Lung microvascular endothelial cell (primary cell): Measurements from ENCODE around the gene C14orf132. TPM values are rescaled to one million over a fixed set of nuclear protein-coding genes. Genes with fewer than 3 reads are reported as not detected.

Source experiments
- DNase-seq, 2 donors: peaks; one replicate each; pipeline versions ENCODE4 v3.0.0 to v3.0.0-alpha.2; 2010; ENCODE audit warnings: low read depth in 2 of 2
- total RNA-seq: library from RNA; depleted of rRNA; stranded (reverse); fragments of >200 nt; gene quantifications from 2 replicates; pipeline ENCODE4 v1.2.1, GENCODE V29; 2014

C14orf132 gene
- total RNA-seq, 1 donor from 2014 or later = 3.8 TPM

DNA sequence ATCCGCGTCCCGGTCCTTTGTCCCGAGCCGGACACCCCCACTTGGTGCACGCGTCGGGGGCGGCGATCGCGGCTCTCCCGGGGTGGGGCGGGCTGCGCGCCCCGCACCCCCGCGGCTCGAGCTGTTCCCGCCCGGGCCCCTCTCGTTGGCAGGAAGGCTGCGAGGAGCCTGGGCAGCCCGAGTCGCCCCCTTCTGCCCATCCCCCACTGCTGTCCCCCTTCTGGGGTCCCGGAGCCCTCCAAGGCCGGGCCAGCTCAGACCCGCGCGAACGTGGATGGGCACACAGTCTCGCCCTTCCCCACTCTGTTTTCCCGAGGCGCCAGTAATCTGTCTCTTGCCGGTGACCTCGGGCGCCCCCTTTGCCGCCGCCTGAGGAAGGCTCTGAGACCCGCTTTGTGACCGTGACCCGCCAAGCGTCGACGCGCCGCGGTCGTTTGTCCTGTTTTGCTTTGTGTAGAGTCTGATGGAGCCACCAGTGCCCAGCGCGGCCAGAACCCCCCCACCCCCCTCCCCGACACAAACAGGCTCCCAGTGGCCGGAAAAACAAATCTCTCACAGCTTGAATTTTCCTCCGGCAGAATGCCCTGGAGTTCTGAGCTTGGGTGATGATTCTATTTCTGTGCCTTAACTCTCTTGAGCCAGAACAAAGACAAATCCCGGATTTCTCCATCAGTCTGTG is 610 bp downstream of the C14orf132 start:
- DNase-seq = no peak

DNA sequence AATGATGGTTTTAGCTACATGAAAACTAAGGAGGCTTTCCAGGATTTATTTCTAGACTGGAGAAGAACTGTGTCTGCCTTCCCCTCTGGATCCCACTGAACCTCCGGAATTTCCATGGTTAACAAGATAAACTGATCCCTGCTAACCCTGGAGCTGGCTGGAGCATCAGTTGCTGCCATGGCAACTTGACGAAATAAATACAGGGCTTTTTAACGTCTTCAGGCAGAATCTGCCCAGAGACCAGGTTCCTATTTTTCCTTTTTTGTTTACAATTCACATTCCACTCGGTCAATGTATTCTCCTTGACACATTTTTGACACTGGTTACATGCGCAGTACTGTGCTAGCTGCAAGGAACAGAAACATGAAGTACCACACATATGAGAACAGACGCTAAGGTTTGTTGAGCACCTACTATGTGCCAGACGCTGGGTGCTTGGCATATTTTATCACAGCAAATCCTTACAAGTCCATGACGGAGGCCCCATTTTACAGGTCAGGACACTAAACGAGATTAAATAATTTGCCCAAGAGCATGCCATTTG is 1.7 kb downstream of the C14orf132 start:
- DNase-seq = no peak

GRCh38 chr14:96042248-96042930 is 3.2 kb downstream of the C14orf132 start:
- no peak for DNase-seq

- DNase-seq = no peak
These were observed 7.5 kb downstream of the C14orf132 start for GRCh38 chr14:96046630-96047029.

GRCh38 chr14:96047101-96047500 is 7.9 kb downstream of the C14orf132 start:
- DNase-seq = no peak

GRCh38 chr14:96049932-96050331 is 10.8 kb downstream of the C14orf132 start:
- DNase-seq = no peak

DNA sequence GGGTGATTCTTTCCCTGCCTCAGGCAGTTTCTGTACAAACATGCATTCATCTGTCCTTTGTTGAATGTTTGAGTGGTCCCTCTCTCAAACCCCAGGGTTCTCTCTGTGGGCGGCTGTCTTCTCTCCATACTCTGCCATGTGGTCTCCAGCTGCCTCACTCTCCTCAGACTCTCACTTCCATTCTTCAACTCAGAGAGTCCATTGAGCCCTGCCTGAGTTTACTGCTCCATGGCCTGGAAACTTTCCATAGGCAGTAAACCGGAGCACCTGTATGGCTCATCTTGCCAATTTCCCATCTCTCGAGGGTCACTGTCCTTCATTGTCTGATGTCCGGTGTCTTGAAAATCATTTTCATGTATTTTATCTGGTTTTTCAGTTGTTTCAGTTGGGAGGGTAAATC is 11.3 kb downstream of the C14orf132 start:
- no peak for DNase-seq

DNA sequence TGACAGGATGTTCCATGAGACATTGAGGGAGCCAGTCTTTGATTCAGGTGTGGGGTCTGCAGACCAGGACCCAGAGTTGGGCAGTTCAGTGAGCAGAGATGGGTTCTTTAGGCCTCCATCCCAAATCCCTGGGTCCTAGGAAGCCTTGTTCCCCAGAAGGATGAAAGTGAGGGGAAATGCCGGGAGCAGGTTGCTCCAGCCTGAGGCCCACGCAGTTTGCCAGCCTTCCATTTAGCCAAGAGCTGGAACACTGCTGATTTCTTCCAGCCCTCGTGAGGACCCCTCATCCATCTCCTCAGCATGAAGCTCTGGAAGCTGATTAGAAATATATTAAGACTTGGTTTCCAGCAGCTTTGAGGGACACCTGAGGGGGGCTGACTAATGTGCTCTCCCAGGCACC is 12.1 kb downstream of the C14orf132 start:
- no peak for DNase-seq

DNA sequence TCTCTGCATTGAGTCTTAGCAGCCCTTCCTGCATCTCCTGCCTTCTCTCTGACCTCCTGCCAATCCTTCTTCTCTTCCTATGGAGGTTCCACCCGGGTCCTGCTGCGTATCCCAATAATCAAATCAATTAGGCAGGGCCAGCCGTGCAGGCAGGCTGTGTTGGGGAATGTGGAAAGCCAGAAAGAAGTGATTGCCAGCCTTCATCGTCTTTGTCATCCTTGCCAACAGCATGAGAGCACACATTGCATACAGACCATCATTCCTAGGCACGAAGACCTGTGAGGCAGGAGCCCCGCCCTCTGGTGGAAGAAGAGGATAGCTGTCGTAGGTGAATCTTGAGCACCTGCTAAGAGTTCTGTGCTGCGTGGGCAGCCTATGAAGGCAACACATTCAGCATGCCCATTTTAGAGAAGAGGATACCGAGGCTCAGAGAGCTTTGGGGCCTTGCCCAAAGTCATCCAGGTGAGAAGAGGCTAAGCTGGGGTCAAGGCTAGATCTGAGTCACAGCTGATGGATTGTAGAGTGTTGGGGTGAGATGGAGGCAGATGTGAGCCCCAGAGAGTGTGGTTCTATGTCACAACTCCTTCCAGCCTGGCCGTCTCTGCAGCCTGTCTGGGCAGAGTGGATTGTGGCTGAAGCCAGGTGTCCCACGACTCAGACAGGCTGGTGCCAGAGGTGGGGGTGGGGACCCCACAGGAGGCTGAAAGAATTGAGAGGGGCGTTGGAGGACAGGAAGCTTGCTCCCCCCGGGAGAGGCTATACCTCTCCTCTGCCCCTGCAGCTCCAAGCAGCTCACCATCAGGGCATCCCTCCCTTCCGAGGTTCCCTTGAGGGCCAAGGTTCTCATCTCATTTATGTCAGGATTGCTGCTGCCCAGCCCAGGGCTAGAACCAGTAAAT is 12.7 kb downstream of the C14orf132 start:
- DNase-seq = no peak

GRCh38 chr14:96052541-96053247 is 13.5 kb downstream of the C14orf132 start:
- no peak for DNase-seq

DNA sequence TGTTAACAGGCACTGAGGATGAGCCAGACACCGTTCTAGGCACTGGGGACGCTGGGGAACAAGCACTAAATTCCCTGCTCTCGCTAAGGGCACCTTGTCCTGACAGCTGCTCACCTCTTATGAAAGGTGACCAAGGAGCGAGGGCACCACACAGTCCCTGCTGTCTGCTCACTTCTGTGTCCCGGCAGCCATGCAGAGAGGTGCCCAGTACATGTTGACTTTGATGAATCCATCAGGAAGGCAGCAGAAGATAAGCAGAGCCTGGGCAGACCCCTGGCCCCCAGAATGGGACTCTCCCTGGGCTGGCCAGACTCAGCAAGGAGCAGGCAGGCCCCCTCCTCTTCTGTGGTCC is 14.1 kb downstream of the C14orf132 start:
- DNase-seq = no peak

DNA sequence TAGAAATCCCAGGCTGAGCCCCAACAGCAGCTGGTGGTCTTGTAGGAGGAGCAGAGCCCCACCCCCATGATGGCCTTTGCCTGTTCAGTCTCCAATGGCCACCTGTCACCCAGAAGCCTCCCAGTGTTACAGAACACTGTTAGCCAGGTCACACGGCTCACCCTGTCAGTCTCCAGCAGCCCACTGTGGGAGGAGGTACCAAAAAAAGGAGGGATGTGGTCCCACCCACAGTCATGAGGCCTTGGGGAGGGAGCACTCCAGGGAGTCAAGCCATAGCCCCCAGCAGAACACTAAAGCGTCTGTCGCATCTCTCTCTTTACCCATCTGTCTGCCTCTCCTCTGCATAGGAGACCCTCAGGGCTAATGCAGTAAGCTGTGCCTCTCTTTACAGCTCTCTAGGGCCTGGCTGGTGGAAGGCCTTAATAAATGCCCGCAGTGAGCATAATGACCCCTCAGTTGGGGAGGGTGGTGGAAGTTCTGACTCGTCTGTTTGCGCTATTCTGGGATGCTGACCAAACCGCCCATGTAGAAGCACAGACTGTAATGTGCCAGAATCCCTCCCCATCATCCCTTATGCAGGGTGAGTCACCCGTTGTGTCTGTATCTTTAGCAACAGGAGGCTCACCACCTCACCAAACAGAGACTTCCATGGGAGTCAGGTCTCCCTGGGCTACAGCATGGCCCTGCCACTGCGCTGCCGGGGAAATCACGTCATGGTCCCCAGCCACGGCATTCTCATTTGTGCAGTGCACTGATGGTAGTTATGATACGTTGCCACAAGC is 14.6 kb downstream of the C14orf132 start:
- DNase-seq = no peak

- DNase-seq = no peak
These were observed 15.5 kb downstream of the C14orf132 start for GRCh38 chr14:96054661-96055060.

- DNase-seq = no peak
These were observed 16.0 kb downstream of the C14orf132 start for GRCh38 chr14:96055065-96055752.

GRCh38 chr14:96055753-96056508 is 16.8 kb downstream of the C14orf132 start:
- no peak for DNase-seq

- no peak for DNase-seq
These were observed 17.6 kb downstream of the C14orf132 start for GRCh38 chr14:96056509-96057422.

- DNase-seq = no peak
These were observed 18.6 kb downstream of the C14orf132 start for GRCh38 chr14:96057738-96058137.

- no peak for DNase-seq
These were observed 19.5 kb downstream of the C14orf132 start for GRCh38 chr14:96058576-96059200.
